Vagina (tissue), 2 donors: Measurements from ENCODE around the gene HOXA6. TPM values are rescaled to one million over a fixed set of nuclear protein-coding genes. Genes with fewer than 3 reads are reported as not detected.

Experiments
- DNase-seq, 2 donors: peaks; one replicate each; pipeline ENCODE4 v3.0.0-alpha.2; 2017; ENCODE audit errors: extremely low spot score in 2 of 2
- H3K27ac ChIP-seq: fragments of 200-600 bp; sonication (generic); one replicate; pipeline ENCODE4 v1.5.1; 2019
- H3K27me3 ChIP-seq: fragments of 200-600 bp; sonication (generic); one replicate; pipeline ENCODE4 v1.5.1; 2019
- H3K36me3 ChIP-seq, 2 donors: fragments of 200-600 bp; sonication (generic); one replicate each; pipeline ENCODE4 v1.5.1; 2017 to 2019
- H3K4me1 ChIP-seq: fragments of 200-600 bp; sonication (generic); one replicate; pipeline ENCODE4 v1.5.1; 2019
- H3K4me3 ChIP-seq, 2 donors: fragments of 200-600 bp; sonication (generic); 1 replicate in 1 of 2; 2 replicates in 1 of 2; pipeline ENCODE4 v1.5.1; 2016 to 2019
- H3K9me3 ChIP-seq: fragments of 200-600 bp; sonication (generic); one replicate; pipeline ENCODE4 v1.5.1; 2019
- POLR2A ChIP-seq, 2 donors: fragments of 450-650 bp; IDR thresholded peaks; one replicate each; pipeline ENCODE4 v1.6.1; 2017; ENCODE audit warnings: antibody characterized with exemption in 2 of 2, mild to moderate bottlenecking in 2 of 2, moderate library complexity in 2 of 2
- POLR2AphosphoS5 ChIP-seq, 2 donors: sonication (generic); formaldehyde crosslinking; IDR thresholded peaks; one replicate each; pipeline ENCODE4 v1.9.0; 2017; ENCODE audit warnings: antibody characterized with exemption in 2 of 2, mild to moderate bottlenecking in 2 of 2, low read depth in 1 of 2; ENCODE audit not compliant: insufficient read depth in 1 of 2
- intact Hi-C: fragments of 100-400 bp; cut with DNase I; formaldehyde crosslinking; loops from one replicate; pipeline ENCODE4 v1.15.1; 2023
- total RNA-seq: library from RNA; depleted of rRNA; stranded (reverse); fragments of >200 nt; gene quantifications from one replicate; pipeline ENCODE4 v1.2.3, GENCODE V29; 2016
- TF ChIP-seq, protein P1 (sequence below), 3 experiments: fragments of 450-650 bp in 2 of 3; fragments of 200-600 bp in 1 of 3; sonication (generic) in 1 of 3; IDR thresholded peaks; one replicate each; pipeline ENCODE4 v1.5.1; 2017 to 2019; ENCODE audit warnings: antibody characterized with exemption in 3 of 3, mild to moderate bottlenecking in 2 of 3, moderate library complexity in 2 of 3

HOXA6 gene
- total RNA-seq, 1 donor from 2014 or later: 1.7 TPM

DNA sequence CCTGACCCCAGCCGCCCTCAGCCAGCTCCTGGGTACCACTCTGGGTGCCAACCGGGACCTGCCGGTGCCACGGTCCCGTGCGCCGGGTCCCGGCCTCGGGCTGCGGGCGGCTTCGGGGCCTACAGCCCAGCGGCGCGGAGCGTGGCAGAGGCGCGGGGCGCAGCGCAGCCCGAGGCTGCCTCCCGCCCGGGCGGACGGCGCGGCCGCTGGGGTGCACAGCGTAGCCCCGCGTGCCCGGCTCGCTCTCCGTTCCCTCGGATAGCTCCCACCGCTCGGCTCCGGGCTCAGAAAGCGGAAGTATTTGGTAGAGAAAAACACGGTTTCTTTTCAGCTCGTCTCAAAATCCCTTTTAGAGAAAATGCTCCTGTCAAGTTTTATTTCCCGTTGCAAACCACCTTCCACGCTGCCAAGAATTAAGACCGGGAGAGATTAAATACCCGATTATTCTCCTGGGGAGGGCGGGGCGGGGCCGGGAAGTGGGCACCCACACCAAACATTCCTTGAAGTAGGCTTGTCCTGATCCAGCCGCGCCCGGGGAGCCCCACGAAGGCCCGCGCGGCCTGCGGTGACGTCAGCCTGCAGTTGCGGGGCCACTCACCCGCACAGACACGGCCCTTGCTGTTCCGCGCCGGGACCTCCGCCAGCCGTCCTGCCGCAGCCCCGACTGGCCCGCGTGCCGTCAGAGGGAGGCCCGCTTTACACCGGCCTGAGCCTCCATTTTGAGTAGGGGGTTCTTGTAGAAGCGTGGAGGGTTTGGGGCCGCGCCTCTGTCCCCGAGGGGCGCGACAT, 45.2 kb upstream of the HOXA6 start:
- no peaks in the 10 kb centered on the region for H3K9me3 ChIP-seq
- TF ChIP-seq POLR2A (IDR thresholded peaks at IDR 0.05): no peak
- TF ChIP-seq, protein P1, sequence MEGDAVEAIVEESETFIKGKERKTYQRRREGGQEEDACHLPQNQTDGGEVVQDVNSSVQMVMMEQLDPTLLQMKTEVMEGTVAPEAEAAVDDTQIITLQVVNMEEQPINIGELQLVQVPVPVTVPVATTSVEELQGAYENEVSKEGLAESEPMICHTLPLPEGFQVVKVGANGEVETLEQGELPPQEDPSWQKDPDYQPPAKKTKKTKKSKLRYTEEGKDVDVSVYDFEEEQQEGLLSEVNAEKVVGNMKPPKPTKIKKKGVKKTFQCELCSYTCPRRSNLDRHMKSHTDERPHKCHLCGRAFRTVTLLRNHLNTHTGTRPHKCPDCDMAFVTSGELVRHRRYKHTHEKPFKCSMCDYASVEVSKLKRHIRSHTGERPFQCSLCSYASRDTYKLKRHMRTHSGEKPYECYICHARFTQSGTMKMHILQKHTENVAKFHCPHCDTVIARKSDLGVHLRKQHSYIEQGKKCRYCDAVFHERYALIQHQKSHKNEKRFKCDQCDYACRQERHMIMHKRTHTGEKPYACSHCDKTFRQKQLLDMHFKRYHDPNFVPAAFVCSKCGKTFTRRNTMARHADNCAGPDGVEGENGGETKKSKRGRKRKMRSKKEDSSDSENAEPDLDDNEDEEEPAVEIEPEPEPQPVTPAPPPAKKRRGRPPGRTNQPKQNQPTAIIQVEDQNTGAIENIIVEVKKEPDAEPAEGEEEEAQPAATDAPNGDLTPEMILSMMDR (IDR thresholded peaks at IDR 0.05): no peak
- peak in 1 of 2 donors; percentile 74 for TF ChIP-seq POLR2AphosphoS5 (IDR thresholded peaks at IDR 0.05; ENCODE audit: insufficient read depth in 1 of 2, low read depth in 1 of 2)
- DNase-seq: no peak
- peak overlapping the region; percentile 99 for H3K27ac ChIP-seq
- no peaks in the 10 kb centered on the region for H3K36me3 ChIP-seq
- peak overlapping the region; percentile 88 to 91 for H3K4me3 ChIP-seq
- H3K27me3 ChIP-seq: no peaks in the 10 kb centered on the region
- intact Hi-C loops: loop anchor here (10.0 kb wide), 1 partner anchor 582 kb away; no protein-coding TSS in a partner anchor
- peaks cover 49% of the 10 kb centered on the region for H3K4me1 ChIP-seq

DNA sequence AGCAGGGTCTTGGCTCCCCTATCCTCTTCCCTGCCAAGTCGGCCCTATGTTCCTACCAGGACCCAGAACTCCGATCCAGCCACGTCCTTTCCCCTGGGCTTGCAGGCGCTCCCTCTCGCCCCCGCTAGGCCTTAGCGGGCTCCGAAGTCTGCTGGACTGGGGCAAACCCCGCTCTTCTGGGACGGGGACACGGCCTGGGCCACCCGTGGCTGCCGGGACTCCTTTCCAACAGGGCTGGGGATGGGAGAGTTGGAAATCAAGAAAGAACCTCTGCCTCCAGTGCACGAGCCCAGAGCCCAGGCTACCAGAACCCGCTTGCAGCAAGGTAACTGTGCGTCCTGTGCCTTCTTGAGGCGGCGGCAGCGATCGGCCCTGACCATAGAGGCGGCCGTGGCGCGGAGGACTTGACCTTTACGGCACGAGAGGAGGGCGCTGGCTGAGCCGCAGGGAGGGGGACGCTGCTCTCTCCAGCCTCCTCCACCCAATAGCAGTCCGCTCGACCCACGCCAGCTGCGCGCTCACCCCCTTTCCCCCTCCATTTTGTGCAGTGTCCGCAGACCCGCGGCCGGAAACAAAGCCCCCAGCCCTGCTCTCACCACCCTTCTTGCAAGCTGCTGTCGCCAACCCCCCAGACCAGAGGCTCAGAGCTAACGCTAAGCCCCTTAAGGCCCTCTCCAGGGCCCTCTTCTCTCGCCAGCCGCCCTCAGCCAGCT, 44.4 kb upstream of the HOXA6 start:
- intact Hi-C loops: loop anchor here (10.0 kb wide), 1 partner anchor 583 kb away; no protein-coding TSS in a partner anchor
- H3K36me3 ChIP-seq: no peaks in the 10 kb centered on the region
- peak overlapping the region; percentile 88 to 91 for H3K4me3 ChIP-seq
- no peak for DNase-seq
- H3K27me3 ChIP-seq: no peaks in the 10 kb centered on the region
- TF ChIP-seq POLR2A (IDR thresholded peaks at IDR 0.05) (peak in 1 of 2 donors; percentile 17), POLR2AphosphoS5 (IDR thresholded peaks at IDR 0.05; ENCODE audit: insufficient read depth in 1 of 2, low read depth in 1 of 2) (peak in 1 of 2 donors; percentile 76)
- TF ChIP-seq, protein P1 (IDR thresholded peaks at IDR 0.05): no peak
- H3K4me1 ChIP-seq: peaks cover 55% of the 10 kb centered on the region
- peak overlapping the region; percentile 99 for H3K27ac ChIP-seq
- no peaks in the 10 kb centered on the region for H3K9me3 ChIP-seq

DNA sequence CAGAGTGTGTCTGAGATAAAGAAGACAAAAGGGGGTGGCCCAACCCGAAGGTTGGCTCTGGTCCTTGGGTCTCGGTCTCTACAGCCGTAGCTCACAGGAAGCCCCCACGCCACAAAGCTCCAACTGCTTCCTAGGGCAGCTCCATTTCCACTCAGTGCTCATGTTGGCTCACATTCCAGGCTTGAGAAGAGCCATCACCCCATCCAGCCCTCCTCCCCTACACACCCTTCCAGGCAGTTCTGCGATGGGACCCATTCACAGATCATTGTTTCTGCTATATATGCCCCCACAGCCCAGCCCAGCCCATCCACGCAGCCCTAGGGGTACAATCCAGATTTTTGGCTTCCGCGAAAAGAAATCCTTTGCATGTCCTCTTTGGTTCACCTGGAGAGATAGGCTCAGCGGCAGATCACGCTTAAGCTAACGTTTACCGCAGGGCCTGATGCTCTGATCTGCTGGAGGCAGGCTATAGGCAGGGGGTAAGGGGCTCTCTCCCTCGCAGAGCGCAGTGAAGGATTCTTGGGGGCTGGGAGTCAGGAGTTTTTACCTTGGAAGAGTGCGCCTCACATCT, 43.7 kb upstream of the HOXA6 start:
- peaks cover 55% of the 10 kb centered on the region for H3K4me1 ChIP-seq
- intact Hi-C loops: loop anchor here (10.0 kb wide), 1 partner anchor 584 kb away; no protein-coding TSS in a partner anchor
- peak overlapping the region; percentile 88 to 91 for H3K4me3 ChIP-seq
- H3K36me3 ChIP-seq: no peaks in the 10 kb centered on the region
- H3K9me3 ChIP-seq: no peaks in the 10 kb centered on the region
- H3K27ac ChIP-seq: peak overlapping the region; percentile 99
- DNase-seq: no peak
- H3K27me3 ChIP-seq: no peaks in the 10 kb centered on the region
- TF ChIP-seq POLR2AphosphoS5 (IDR thresholded peaks at IDR 0.05; ENCODE audit: insufficient read depth in 1 of 2, low read depth in 1 of 2) (no peak), POLR2A (IDR thresholded peaks at IDR 0.05) (no peak)
- TF ChIP-seq, protein P1 (IDR thresholded peaks at IDR 0.05): no peak

GRCh38 chr7:27189997-27190748, 42.6 kb upstream of the HOXA6 start:
- Histone ChIP-seq H3K27me3 (no peaks in the 10 kb centered on the region), H3K4me1 (peaks cover 55% of the 10 kb centered on the region), H3K4me3 (peak overlapping the region; percentile 64 to 88), H3K36me3 (no peaks in the 10 kb centered on the region), H3K27ac (peak overlapping the region; percentile 99), H3K9me3 (no peaks in the 10 kb centered on the region)
- TF ChIP-seq, protein P1 (IDR thresholded peaks at IDR 0.05): no peak
- intact Hi-C loops: loop anchor here (10.0 kb wide), 1 partner anchor 585 kb away; no protein-coding TSS in a partner anchor
- DNase-seq: no peak
